IMR-90 (cell line): ENCODE results near the gene GOLGA6C. TPM values are rescaled to one million over a fixed set of nuclear protein-coding genes. Genes with fewer than 3 reads are reported as not detected.

Experiments used
- ATAC-seq: fragments of 200-7000 bp; cut with Tn5 transposase; 2 replicates; pipeline ENCODE4 v1.9.1; 2020; ENCODE audit warnings: low read depth, mild to moderate bottlenecking, moderate library complexity
- BruUV-seq: library from RNA; stranded (reverse); fragments of 400-500 nt; replicated peaks from 2 replicates; lab custom pipeline; 2021; lab: Mats Ljungman, UMichigan
- CTCF ChIA-PET: fragments of 300-600 bp; formaldehyde crosslinking; extraction: SDS; loops from one replicate; lab custom pipeline; 2021; ENCODE audit warnings: antibody characterized with exemption; lab: Yijun Ruan, JAX
- POLR2A ChIA-PET: fragments of 300-600 bp; sonication (Branson Sonifier 250); formaldehyde crosslinking; loops from one replicate; lab custom pipeline; 2022; ENCODE audit warnings: antibody characterized with exemption; ENCODE audit not compliant: unreplicated experiment; lab: Charles Lee
- DNase-seq: peaks from one replicate; pipeline ENCODE4 v3.0.0; 2013
- H2AFZ ChIP-seq: replicated peaks from 2 replicates; pipeline ENCODE3; 2013; ENCODE audit warnings: low read length, mild to moderate bottlenecking; ENCODE audit not compliant: poor library complexity
- H2AK5ac ChIP-seq: 2 replicates; pipeline ENCODE4 v1.6.1; 2013; ENCODE audit warnings: low read depth, low read length, inconsistent platforms
- H2AK9ac ChIP-seq: replicated peaks from 2 replicates; pipeline ENCODE3; 2013; ENCODE audit warnings: mild to moderate bottlenecking, low read depth, low read length, moderate library complexity; ENCODE audit not compliant: poor library complexity
- H2BK120ac ChIP-seq: 2 replicates; pipeline ENCODE4 v1.6.1; 2013; ENCODE audit warnings: low read depth, low read length, inconsistent platforms
- H2BK15ac ChIP-seq: 3 replicates; pipeline ENCODE4 v1.6.1; 2013; ENCODE audit warnings: low read depth, low read length, inconsistent platforms
- H2BK20ac ChIP-seq: 2 replicates; pipeline ENCODE4 v1.6.1; 2013; ENCODE audit warnings: low read depth, mild to moderate bottlenecking, inconsistent platforms, low read length, moderate library complexity
- H2BK5ac ChIP-seq: 2 replicates; pipeline ENCODE4 v1.6.1; 2013; ENCODE audit warnings: mild to moderate bottlenecking, low read depth, low read length, inconsistent platforms; ENCODE audit not compliant: poor library complexity, severe bottlenecking
- H3K14ac ChIP-seq: replicated peaks from 2 replicates; pipeline ENCODE4 v1.6.1; 2013; ENCODE audit warnings: low read depth, low read length, inconsistent platforms
- H3K18ac ChIP-seq: 2 replicates; pipeline ENCODE4 v1.6.1; 2013; ENCODE audit warnings: low read depth, low read length, control low read depth
- H3K23ac ChIP-seq: 2 replicates; pipeline ENCODE4 v1.6.1; 2013; ENCODE audit warnings: low read depth, low read length, inconsistent platforms
- H3K27ac ChIP-seq: 2 replicates; pipeline ENCODE4 v1.5.1; 2013; ENCODE audit warnings: mild to moderate bottlenecking, control low read depth, low read length; ENCODE audit not compliant: insufficient read depth
- H3K27me3 ChIP-seq: 2 replicates; pipeline ENCODE4 v1.6.1; 2013; ENCODE audit warnings: low read length; ENCODE audit not compliant: control insufficient read depth, insufficient read depth
- H3K36me3 ChIP-seq: 2 replicates; pipeline ENCODE4 v1.6.1; 2013; ENCODE audit warnings: low read length, mixed read lengths; ENCODE audit not compliant: control insufficient read depth, insufficient read depth
- H3K4ac ChIP-seq: 2 replicates; pipeline ENCODE4 v1.6.1; 2013; ENCODE audit warnings: low read depth, low read length, inconsistent platforms
- H3K4me1 ChIP-seq: 2 replicates; pipeline ENCODE4 v1.6.1; 2013; ENCODE audit warnings: low read length, mixed read lengths; ENCODE audit not compliant: control insufficient read depth, insufficient read depth
- H3K4me2 ChIP-seq: 2 replicates; pipeline ENCODE4 v1.6.1; 2013; ENCODE audit warnings: low read depth, mild to moderate bottlenecking, control low read depth, low read length, moderate library complexity
- H3K4me3 ChIP-seq: 2 replicates; pipeline ENCODE4 v1.5.1; 2013; ENCODE audit warnings: low read depth, mild to moderate bottlenecking, control low read depth, low read length, moderate library complexity; ENCODE audit not compliant: insufficient read depth
- H3K56ac ChIP-seq: 2 replicates; pipeline ENCODE4 v1.6.1; 2013; ENCODE audit warnings: low read length, inconsistent platforms; ENCODE audit not compliant: insufficient read depth; ENCODE audit errors: extremely low read depth
- H3K79me1 ChIP-seq, 2 experiments: 2 replicates each; pipeline ENCODE4 v1.6.1; 2013; ENCODE audit warnings: low read length in 2 of 2, inconsistent platforms in 1 of 2, low read depth in 1 of 2
- H3K9ac ChIP-seq: 2 replicates; pipeline ENCODE4 v1.6.1; 2013; ENCODE audit warnings: low read depth, low read length, control low read depth
- H3K9me1 ChIP-seq: 2 replicates; pipeline ENCODE4 v1.6.1; 2013; ENCODE audit warnings: low read length, inconsistent platforms; ENCODE audit not compliant: insufficient read depth
- H3K9me3 ChIP-seq: 2 replicates; pipeline ENCODE4 v1.6.1; 2013; ENCODE audit warnings: low read length; ENCODE audit not compliant: control insufficient read depth, insufficient read depth
- H4K20me1 ChIP-seq: 2 replicates; pipeline ENCODE4 v1.6.1; 2013; ENCODE audit warnings: low read length, inconsistent platforms; ENCODE audit not compliant: insufficient read depth
- H4K5ac ChIP-seq: 2 replicates; pipeline ENCODE4 v1.6.1; 2013; ENCODE audit warnings: mild to moderate bottlenecking, low read depth, low read length, control low read depth
- H4K8ac ChIP-seq, 2 experiments: 2 replicates each; pipeline ENCODE4 v1.6.1; 2013; ENCODE audit warnings: low read depth in 2 of 2, low read length in 2 of 2, control low read depth in 1 of 2, inconsistent platforms in 1 of 2
- H4K91ac ChIP-seq: 2 replicates; pipeline ENCODE4 v1.6.1; 2013; ENCODE audit warnings: low read depth, low read length, inconsistent platforms; ENCODE audit not compliant: insufficient read depth
- MAFK ChIP-seq: IDR thresholded peaks from 2 replicates; pipeline ENCODE4 v1.6.1; 2012; ENCODE audit warnings: low read depth, low read length, improper control_type of control experiment
- MAZ ChIP-seq: IDR thresholded peaks from 2 replicates; pipeline ENCODE4 v1.6.1; 2012; ENCODE audit warnings: low read depth, mild to moderate bottlenecking, low read length, improper control_type of control experiment, moderate library complexity, borderline replicate concordance
- POLR2A ChIP-seq: IDR thresholded peaks from 2 replicates; pipeline ENCODE4 v1.6.1; 2012; ENCODE audit warnings: mild to moderate bottlenecking, low read depth, low read length
- RCOR1 ChIP-seq: IDR thresholded peaks from 2 replicates; pipeline ENCODE4 v1.6.1; 2012; ENCODE audit warnings: mild to moderate bottlenecking, low read length, improper control_type of control experiment; ENCODE audit not compliant: insufficient replicate concordance
- RFX5 ChIP-seq: IDR thresholded peaks from 2 replicates; pipeline ENCODE4 v1.8.0; 2012; ENCODE audit warnings: low read depth, mild to moderate bottlenecking, low read length, moderate library complexity
- WGBS, 2 experiments: methylation state at CpG; one replicate each; pipeline versions ENCODE4 v1.1.5 to v1.1.7; 2013; ENCODE audit warnings: missing lambda C conversion rate in 2 of 2; ENCODE audit not compliant: insufficient read length in 1 of 2; ENCODE audit errors: extremely low coverage in 2 of 2; 5-methylcytosine and 5-hydroxymethylcytosine counted together
- dilution Hi-C: fragments of 300-500 bp; cut with HindIII; formaldehyde crosslinking; loops from one replicate; pipeline ENCODE4 v1.14.3; 2018; ENCODE audit warnings: low sequenced_read_pairs; ENCODE audit not compliant: unreplicated experiment
- in situ Hi-C: fragments of 300-500 bp; cut with MboI; formaldehyde crosslinking; loops from 3 replicates; pipeline ENCODE4 v1.14.3; 2019; ENCODE audit warnings: low sequenced_read_pairs, inconsistent platforms, mixed read lengths
- intact Hi-C: fragments of 100-400 bp; cut with micrococcal nuclease; formaldehyde crosslinking; loops from 2 replicates; pipeline ENCODE4 v1.10.0; 2022
- polyA plus RNA-seq, 3 experiments: library from polyadenylated mRNA; depleted of rRNA; stranded (reverse); fragments of >200 nt; gene quantifications; 2 replicates each; pipeline ENCODE4 v1.2.3, GENCODE V29; 2012; ENCODE audit warnings: low replicate concordance in 1 of 3
- total RNA-seq: library from RNA; depleted of rRNA; stranded (reverse); fragments of >200 nt; gene quantifications from 2 replicates; pipeline ENCODE4 v1.2.3, GENCODE V29; 2012

GOLGA6C gene
- total and polyA plus RNA-seq, 2 of the 4 experiments (the other 2 are of a cell fraction), result not detected

DNA sequence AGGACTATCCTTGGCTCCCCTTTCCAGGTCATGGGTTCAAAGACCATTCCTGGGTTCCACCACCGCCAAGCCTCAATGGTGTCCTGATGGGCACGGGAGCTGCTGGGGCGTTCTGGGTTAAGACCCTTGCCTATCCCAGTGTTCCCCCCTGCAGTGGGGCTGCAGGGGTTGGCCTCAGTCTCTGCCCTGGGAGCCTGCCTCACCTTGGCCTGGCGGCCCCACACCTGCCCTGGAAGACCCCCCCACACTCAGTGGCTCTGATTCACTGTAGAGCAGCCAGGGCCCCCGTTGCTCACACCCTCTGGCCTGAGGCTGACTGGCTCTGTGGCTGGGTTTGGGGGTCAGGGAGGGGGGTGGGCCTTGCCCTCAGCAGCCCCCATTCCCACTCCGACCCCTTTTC is 34.4 kb upstream of the GOLGA6C start:
- Histone ChIP-seq H3K27me3 (peaks cover 36% of the 10 kb centered on the region), H3K27ac (no peak overlapping the region), H3K79me1 (no peaks in the 10 kb centered on the region), H4K5ac (no peak overlapping the region), H2BK120ac (no peak overlapping the region), H2AK9ac (no peak overlapping the region), H3K4me2 (no peak overlapping the region), H4K8ac (no peak overlapping the region), H2AK5ac (no peak overlapping the region), H3K18ac (no peak overlapping the region), H3K4me3 (no peak overlapping the region), H2BK5ac (no peak overlapping the region), H3K36me3 (no peaks in the 10 kb centered on the region), H3K4me1 (no peaks in the 10 kb centered on the region), H3K56ac (no peak overlapping the region), H4K91ac (no peak overlapping the region), H3K4ac (no peak overlapping the region), H3K9ac (no peak overlapping the region), H2AFZ (no peak overlapping the region), H2BK20ac (no peak overlapping the region), H3K9me1 (no peaks in the 10 kb centered on the region), H4K20me1 (no peaks in the 10 kb centered on the region), H2BK15ac (no peak overlapping the region), H3K23ac (no peak overlapping the region), H3K9me3 (no peaks in the 10 kb centered on the region), H3K14ac (no peak overlapping the region)
- intact Hi-C loops (no loop called here), in situ Hi-C loops (no loop called here), dilution Hi-C loops (no loop called here)
- POLR2A ChIA-PET, result no interaction called here
- no peak for ATAC-seq
- WGBS, 2 experiments, result 90% methylated on average over 2 of the region's 6 CpGs; no CpG with 5 or more reads in 1 of the 2 experiments
- CTCF ChIA-PET, result no interaction called here
- BruUV-seq, result no TSS peak
- TF ChIP-seq RFX5 (no peak), POLR2A (no peak), MAFK (no peak), RCOR1 (no peak), MAZ (no peak)
- DNase-seq, result no peak
